A673 (cell line): ENCODE data around the gene SOX21. TPM values are rescaled to one million over a fixed set of nuclear protein-coding genes. Genes with fewer than 3 reads are reported as not detected.
A peak's percentile ranks its signal among the peaks of the same experiment; 100 is the strongest.

ENCODE experiments used
- BruUV-seq: library from RNA; stranded (reverse); fragments of 400-500 nt; replicated peaks from 2 replicates; lab custom pipeline; 2021; lab: Mats Ljungman, UMichigan
- CTCF ChIA-PET: fragments of 300-600 bp; sonication (Branson Sonifier 250); formaldehyde crosslinking; loops from one replicate; lab custom pipeline; 2022; ENCODE audit warnings: antibody characterized with exemption; lab: Charles Lee
- POLR2A ChIA-PET: fragments of 300-600 bp; sonication (Branson Sonifier 250); formaldehyde crosslinking; loops from one replicate; lab custom pipeline; 2022; ENCODE audit warnings: antibody characterized with exemption; ENCODE audit not compliant: low non-redundant PET; lab: Charles Lee
- DNase-seq: peaks from one replicate; pipeline ENCODE4 v3.0.0-alpha.2; 2015; ENCODE audit warnings: low spot score
- H3K27ac ChIP-seq: fragments of 200-600 bp; sonication (generic); 2 replicates; pipeline ENCODE4 v1.5.1; 2016; ENCODE audit warnings: mixed run types, low read depth, mild to moderate bottlenecking, mixed read lengths, antibody characterized with exemption, low read length; ENCODE audit not compliant: poor library complexity, severe bottlenecking
- H3K27me3 ChIP-seq: fragments of 200-600 bp; sonication (generic); replicated peaks from 2 replicates; pipeline ENCODE4 v1.6.1; 2017; ENCODE audit warnings: mixed run types, low read depth, mild to moderate bottlenecking, mixed read lengths, antibody characterized with exemption, low read length; ENCODE audit not compliant: insufficient read depth, poor library complexity
- H3K36me3 ChIP-seq: fragments of 200-600 bp; sonication (generic); 2 replicates; pipeline ENCODE4 v1.6.1; 2016; ENCODE audit warnings: mixed run types, mild to moderate bottlenecking, mixed read lengths, antibody characterized with exemption, low read length; ENCODE audit not compliant: insufficient read depth, poor library complexity, severe bottlenecking
- H3K4me1 ChIP-seq: fragments of 200-600 bp; sonication (generic); 2 replicates; pipeline ENCODE4 v1.6.1; 2017; ENCODE audit warnings: mixed run types, mild to moderate bottlenecking, mixed read lengths, antibody characterized with exemption, low read length; ENCODE audit not compliant: insufficient read depth, poor library complexity, severe bottlenecking
- H3K4me3 ChIP-seq: fragments of 200-600 bp; sonication (generic); 2 replicates; pipeline ENCODE4 v1.5.1; 2016; ENCODE audit warnings: low read depth, mixed run types, mild to moderate bottlenecking, mixed read lengths, low read length; ENCODE audit not compliant: poor library complexity, severe bottlenecking
- H3K9me3 ChIP-seq: fragments of 200-600 bp; sonication (generic); 2 replicates; pipeline ENCODE4 v1.6.1; 2016; ENCODE audit warnings: mixed run types, low read depth, mild to moderate bottlenecking, mixed read lengths, antibody characterized with exemption, low read length; ENCODE audit not compliant: poor library complexity, severe bottlenecking
- CTCF ChIP-seq: fragments of 300-800, 200-600 bp; sonication (generic); conservative IDR thresholded peaks from 2 replicates; pipeline ENCODE4 v1.5.1; 2017; ENCODE audit warnings: low read depth, mild to moderate bottlenecking, antibody characterized with exemption, low read length, moderate library complexity, mixed read lengths
- EZH2 ChIP-seq: fragments of 200-600 bp; sonication (generic); IDR thresholded peaks from 2 replicates; pipeline ENCODE4 v1.6.1; 2017; ENCODE audit warnings: borderline replicate concordance, low read depth, mild to moderate bottlenecking, mixed read lengths, antibody characterized with exemption, low read length; ENCODE audit not compliant: poor library complexity, severe bottlenecking
- intact Hi-C: fragments of 100-400 bp; cut with micrococcal nuclease; formaldehyde crosslinking; loops from one replicate; pipeline ENCODE4 v1.10.0; 2022; ENCODE audit not compliant: unreplicated experiment
- total RNA-seq: library from RNA; stranded (reverse); gene quantifications from 2 replicates; pipeline ENCODE4 v1.2.3, GENCODE V29; 2021

SOX21 gene
- total RNA-seq, 1 experiment from 2014 or later, result not detected

DNA sequence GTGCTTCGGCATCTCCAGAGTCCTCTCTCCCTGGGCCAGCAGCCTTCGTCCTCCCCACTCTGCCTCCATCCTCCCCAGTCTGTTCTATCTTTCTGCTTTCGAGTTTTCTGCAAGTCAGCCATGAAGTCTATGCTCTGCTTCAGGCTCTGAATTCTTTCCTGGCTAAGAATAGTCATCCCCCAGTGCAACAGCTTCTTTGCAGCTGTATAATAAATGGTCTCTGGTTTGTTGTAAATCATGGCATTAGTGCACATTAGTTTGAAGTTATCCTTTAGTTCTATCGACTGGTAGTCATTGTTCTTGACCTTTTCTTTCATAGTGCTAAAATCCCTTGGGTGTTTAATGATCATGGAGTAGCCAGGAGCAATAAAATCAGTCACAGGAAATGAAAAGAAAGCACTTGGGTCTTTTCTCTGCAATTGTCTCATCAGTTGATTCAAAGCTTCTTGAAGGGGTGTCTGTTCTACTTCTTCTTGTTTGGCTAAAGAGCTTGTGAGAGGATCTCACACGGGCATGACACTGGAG is 46.2 kb upstream of the SOX21 start:
- no TSS peak for BruUV-seq

GRCh38 chr13:94753327-94753726 is 41.0 kb upstream of the SOX21 start:
- intact Hi-C loops, result no loop called here
- BruUV-seq, result no TSS peak
- no peaks in the 10 kb centered on the region for H3K36me3 ChIP-seq
- no peak overlapping the region for H3K27ac ChIP-seq
- no peaks in the 10 kb centered on the region for H3K4me1 ChIP-seq
- TF ChIP-seq EZH2 (no peak), CTCF (no peak)
- DNase-seq, result no peak
- no peaks in the 10 kb centered on the region for H3K27me3 ChIP-seq
- H3K9me3 ChIP-seq, result no peaks in the 10 kb centered on the region
- POLR2A ChIA-PET, result no interaction called here
- H3K4me3 ChIP-seq, result no peak overlapping the region
- CTCF ChIA-PET, result no interaction called here

More for the DNA sequence above, 46.2 kb upstream of the SOX21 start:
- no peaks in the 10 kb centered on the region for H3K9me3 ChIP-seq
- ChIA-PET CTCF (no interaction called here), POLR2A (no interaction called here)
- intact Hi-C loops, result no loop called here
- H3K4me3 ChIP-seq, result no peak overlapping the region
- no peaks in the 10 kb centered on the region for H3K36me3 ChIP-seq
- TF ChIP-seq CTCF (no peak), EZH2 (no peak)
- H3K4me1 ChIP-seq, result no peaks in the 10 kb centered on the region
- H3K27ac ChIP-seq, result no peak overlapping the region
- peak; percentile 18 for DNase-seq
- peaks cover 13% of the 10 kb centered on the region for H3K27me3 ChIP-seq

DNA sequence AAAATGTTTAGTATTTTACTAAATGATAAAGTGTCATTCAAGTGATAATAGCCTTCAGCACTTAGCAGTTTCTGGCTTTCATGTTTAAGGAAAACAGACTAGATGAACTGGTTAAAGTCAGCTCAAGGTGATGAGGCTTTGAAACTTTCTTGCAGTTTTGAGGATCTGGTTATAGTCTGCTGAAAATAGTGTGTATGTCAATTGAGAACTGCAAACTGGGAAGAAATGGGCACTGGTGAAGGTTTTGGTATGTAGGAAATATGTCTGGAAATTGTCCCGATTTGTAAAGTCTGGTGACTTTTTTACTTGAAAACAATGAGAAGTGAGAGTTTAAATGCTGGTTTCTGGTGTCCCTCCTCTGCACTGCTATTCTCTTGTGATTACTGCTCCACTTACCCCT is 36.8 kb upstream of the SOX21 start:
- CTCF ChIA-PET, result no interaction called here
- intact Hi-C loops, result no loop called here
- no peaks in the 10 kb centered on the region for H3K27me3 ChIP-seq
- no peak overlapping the region for H3K27ac ChIP-seq
- H3K4me3 ChIP-seq, result no peak overlapping the region
- no peaks in the 10 kb centered on the region for H3K4me1 ChIP-seq
- POLR2A ChIA-PET, result no interaction called here
- H3K9me3 ChIP-seq, result no peaks in the 10 kb centered on the region
- BruUV-seq, result no TSS peak
- no peak for DNase-seq
- H3K36me3 ChIP-seq, result no peaks in the 10 kb centered on the region
- TF ChIP-seq EZH2 (no peak), CTCF (no peak)
